Panc1 (cell line): ENCODE data around the gene ACTL7B.

Experiments used
- CTCF ChIP-seq: fragments of 450-650 bp; IDR thresholded peaks from 2 replicates; pipeline ENCODE4 v1.5.1; 2017; ENCODE audit warnings: mild to moderate bottlenecking
- POLR2AphosphoS5 ChIP-seq: IDR thresholded peaks from 2 replicates; pipeline ENCODE4 v1.6.1; 2012; ENCODE audit warnings: mild to moderate bottlenecking, low read depth, low read length, moderate library complexity
- REST ChIP-seq, 2 experiments: IDR thresholded peaks; 2 replicates each; pipeline ENCODE4 v1.6.1; 2011 to 2012; ENCODE audit warnings: low read depth in 2 of 2, control low read depth in 1 of 2, low read length in 1 of 2, mild to moderate bottlenecking in 1 of 2, moderate library complexity in 1 of 2; ENCODE audit not compliant: insufficient read depth in 1 of 2

- TF ChIP-seq CTCF: no peak
- no peak for TF ChIP-seq POLR2AphosphoS5
- TF ChIP-seq REST (IDR thresholded peaks at IDR 0.05; ENCODE audit: insufficient read depth in 1 of 2, low read depth in 2 of 2, low read length in 1 of 2): no peak
Observed at GRCh38 chr9:108835831-108836230, 20.0 kb downstream of the ACTL7B start.
